GM11168 (cell line): ENCODE measurements around the gene SLC36A1.

Experiments used
- in situ Hi-C: fragments of 300-500 bp; cut with MboI; formaldehyde crosslinking; loops from one replicate; pipeline ENCODE4 v1.12.0; 2022; ENCODE audit warnings: low sequenced_read_pairs; ENCODE audit not compliant: unreplicated experiment

Gene SLC36A1

GRCh38 chr5:151450605-151451004, 3.2 kb downstream of the SLC36A1 start:
- in situ Hi-C loops = no loop called here

DNA sequence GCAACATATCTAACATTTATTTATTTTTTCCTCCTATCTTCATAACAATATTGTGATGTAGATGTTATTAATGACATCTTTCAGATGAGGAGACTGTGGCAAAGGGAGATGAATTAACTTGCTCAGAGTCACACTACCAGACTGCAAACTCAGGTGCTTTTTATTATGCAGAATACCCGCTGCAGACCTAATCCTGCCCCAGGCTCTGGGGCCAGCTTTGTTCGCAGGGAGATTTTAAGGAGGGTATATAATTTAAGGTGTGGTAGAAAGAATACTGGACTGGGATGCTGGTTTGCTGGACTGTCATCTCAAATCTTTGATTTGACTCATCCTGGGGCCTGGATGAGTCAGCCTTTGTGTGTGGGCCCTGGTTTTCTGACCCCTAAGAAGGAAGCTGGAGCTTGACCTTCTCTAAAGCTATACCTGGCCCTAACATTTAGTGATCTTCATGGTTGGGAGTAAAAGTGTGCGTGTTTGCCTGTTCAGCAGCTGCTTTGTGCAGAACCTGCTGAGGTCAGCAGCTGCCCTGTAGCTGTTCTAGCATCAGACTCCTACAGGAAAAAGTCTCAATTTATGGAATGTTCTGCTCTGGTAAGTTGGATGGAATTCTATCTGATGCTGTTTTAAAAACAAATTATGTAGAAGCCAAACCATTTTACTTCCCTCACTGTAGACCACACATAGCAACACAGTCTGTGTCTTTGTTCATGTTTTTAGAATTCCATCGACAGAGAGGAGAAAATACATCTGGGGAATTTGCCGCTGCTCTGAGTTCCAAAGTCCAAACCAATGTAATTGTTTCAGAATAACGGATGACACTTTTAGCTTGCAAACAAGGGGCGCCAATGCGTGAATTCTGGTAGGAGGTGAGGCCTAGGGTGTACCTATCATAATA, 4.5 kb downstream of the SLC36A1 start:
- in situ Hi-C loops = no loop called here

- in situ Hi-C loops = no loop called here
Observed at GRCh38 chr5:151454166-151454565, 6.8 kb downstream of the SLC36A1 start.

GRCh38 chr5:151454889-151455288, 7.5 kb downstream of the SLC36A1 start:
- in situ Hi-C loops = no loop called here

- in situ Hi-C loops = no loop called here
Observed at GRCh38 chr5:151456321-151456940, 9.0 kb downstream of the SLC36A1 start.

DNA sequence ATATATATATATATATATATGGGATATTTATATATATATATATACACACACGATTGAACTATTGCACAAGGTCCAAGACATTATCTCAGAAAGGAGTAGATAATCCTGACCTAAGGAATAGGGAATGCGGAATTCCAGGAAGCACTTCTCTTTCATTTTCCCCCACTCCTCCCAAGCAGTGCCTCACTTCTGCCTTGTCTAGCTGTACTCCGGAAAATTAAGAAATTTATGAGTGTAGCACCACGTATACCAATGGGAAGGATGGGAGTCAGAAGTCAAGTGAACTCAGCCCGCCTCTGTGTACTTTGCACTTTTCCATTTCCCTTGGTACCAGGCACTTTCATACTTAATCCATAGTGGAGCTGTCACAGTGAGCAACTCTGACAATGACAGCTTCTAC, 10.9 kb downstream of the SLC36A1 start:
- in situ Hi-C loops = no loop called here

DNA sequence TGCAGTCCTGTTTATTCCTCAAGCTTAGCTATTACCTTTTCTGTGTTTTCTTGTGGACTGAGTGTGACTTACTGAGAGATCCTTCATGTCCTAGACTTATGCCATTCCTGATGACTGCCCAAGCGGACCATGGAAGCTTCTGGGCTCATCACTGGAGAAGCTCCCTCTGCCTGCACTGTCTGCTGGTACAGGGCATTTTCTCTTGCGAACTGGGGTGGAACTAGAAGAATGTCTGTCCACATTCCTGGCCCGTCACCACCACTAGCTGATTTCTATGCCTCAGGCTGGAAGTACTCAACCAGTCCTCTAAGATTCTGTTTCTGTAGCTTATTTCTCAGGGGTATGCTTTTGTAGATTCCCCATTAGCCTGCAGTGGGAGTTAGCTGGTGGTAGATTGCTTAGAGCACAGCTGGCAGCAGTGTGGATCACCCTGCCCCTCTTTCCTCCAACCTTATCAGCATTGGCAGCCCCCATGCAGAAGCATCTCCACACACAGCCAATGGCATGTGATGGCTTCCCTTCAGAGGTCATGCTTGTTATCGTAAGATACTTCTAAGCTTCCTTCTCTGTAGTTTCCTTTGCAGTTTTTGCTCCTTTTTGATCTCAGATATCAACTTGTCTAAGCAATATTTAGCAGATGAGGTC, 12.4 kb downstream of the SLC36A1 start:
- in situ Hi-C loops = no loop called here

DNA sequence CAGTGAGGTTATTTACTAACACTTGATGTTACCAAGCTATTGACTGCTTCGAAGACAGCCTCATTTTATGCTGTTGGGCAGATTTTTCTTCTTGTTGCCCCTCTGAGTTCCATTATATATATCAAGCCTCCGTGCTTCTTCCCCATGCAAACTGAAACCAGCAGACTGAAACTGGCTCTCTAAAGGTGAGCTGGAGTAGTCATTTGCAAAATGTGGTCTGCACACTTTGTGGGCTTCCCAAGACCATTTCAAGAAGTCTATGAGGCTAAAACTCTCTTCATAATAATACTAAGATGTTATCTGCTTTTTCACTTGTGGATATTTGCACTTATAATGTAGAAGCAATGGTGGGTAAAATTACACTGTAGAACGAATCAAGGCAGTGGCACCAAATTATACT, 13.9 kb downstream of the SLC36A1 start:
- in situ Hi-C loops = no loop called here

DNA sequence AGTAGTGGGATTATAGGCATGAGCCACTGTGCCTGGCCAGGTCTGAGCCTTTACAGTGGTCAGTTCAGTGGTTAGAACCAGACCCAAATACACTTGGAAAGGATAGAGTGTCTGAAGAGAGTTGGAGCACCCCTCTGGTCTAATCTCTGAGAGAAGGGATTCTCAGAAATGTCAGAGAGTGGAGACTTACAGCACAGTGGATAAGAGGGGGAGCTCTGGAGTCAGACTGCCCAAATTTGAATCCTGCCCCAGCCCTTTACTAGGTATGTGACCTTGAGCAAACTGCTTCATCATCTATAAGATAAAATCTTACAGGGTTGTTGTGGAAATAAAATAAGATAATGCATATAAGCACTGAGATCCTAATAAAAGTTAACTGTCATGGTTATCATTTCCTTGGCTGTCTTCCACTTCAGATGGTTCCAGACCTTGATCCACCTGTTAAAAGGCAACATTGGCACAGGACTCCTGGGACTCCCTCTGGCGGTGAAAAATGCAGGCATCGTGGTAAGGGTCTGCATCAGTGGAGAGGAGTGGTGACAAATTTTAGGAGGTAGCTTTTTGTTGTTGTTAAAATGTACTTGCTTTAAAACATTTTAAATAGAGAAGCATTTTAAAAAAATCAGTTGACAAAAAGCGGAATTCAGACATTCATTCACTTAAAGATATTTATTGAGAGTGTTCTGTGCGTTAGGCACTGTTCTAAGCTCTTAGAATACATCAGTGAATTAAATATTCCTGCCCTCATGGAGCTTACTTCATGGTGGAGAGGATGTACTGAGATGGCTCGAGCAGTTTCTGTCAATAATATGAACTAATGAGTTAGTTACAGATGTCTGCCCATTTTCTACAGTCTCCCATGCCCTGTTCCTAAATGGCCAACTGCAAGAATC, 16.0 kb downstream of the SLC36A1 start:
- in situ Hi-C loops = no loop called here

DNA sequence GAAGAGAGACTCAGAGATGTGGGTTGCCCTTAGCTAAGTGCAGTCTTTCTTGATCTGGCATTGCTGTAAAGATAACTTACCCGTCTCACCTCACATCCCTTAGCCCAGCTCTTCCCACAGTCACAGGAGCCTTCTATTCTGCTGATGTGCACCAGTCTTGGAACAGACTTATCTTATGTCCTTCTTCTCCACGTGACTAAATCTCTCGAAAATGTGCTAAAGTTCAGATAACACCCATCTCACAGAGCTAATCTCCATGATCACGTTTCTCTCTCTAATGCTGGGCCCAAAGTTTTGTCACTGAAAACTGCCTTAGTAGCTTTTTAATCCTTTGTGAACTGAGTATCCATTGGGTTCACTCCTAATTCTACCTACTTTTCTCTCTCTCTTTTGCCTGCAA, 16.7 kb downstream of the SLC36A1 start:
- in situ Hi-C loops = no loop called here

GRCh38 chr5:151465476-151465875, 18.1 kb downstream of the SLC36A1 start:
- in situ Hi-C loops = no loop called here

DNA sequence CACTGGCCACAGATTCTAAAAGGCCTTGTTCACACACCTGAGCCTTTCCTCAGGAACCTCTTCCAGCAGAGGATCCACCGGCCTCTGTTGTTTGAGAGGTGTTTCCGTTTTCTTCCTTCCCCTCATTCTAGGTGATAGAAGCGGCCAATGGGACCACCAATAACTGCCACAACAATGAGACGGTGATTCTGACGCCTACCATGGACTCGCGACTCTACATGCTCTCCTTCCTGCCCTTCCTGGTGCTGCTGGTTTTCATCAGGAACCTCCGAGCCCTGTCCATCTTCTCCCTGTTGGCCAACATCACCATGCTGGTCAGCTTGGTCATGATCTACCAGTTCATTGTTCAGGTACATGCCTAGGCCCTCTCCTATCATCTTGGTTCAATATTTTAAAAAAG, 20.2 kb downstream of the SLC36A1 start:
- in situ Hi-C loops = no loop called here

DNA sequence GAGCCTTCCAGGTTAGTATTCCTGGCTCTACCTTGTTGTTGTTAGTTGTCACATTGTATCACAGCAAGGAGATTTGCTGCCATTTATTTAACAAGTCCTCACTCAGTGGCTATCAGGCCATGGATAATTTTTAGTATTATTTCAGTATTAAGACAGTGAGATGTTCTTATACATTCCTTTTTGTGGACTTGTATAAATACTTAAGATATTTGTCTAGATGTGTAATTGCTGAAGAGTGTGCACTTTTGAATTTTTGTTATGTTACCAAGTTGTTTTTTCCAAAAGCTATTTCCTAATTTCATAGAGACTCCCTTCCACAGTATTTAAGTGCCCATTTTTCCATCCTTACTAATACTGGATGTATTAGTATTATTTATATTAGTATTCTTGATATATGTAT, 22.0 kb downstream of the SLC36A1 start:
- in situ Hi-C loops = no loop called here

GRCh38 chr5:151469992-151470391, 22.6 kb downstream of the SLC36A1 start:
- in situ Hi-C loops = no loop called here

DNA sequence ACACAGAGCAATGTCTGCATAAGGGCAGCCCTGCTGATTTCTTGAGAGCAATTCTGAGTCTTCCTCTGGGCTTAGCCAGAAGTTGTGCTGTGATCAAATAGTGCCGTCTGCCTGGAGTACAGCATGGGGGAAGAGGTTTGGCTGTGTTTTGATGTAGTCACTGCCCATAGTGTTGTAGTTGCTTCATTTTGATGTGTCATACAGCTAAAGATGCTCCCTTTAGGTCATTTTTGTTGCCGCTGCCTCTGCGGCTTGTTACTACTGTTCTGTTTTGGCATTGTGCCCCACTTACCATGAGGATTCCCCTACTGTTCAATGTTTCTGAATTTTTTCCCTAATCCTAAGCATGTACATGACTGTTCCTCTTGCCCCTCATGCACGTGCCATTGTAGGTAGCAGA, 23.0 kb downstream of the SLC36A1 start:
- in situ Hi-C loops = no loop called here

GRCh38 chr5:151471276-151471675, 23.9 kb downstream of the SLC36A1 start:
- in situ Hi-C loops = no loop called here

GRCh38 chr5:151474799-151475198, 27.4 kb downstream of the SLC36A1 start:
- in situ Hi-C loops = no loop called here

DNA sequence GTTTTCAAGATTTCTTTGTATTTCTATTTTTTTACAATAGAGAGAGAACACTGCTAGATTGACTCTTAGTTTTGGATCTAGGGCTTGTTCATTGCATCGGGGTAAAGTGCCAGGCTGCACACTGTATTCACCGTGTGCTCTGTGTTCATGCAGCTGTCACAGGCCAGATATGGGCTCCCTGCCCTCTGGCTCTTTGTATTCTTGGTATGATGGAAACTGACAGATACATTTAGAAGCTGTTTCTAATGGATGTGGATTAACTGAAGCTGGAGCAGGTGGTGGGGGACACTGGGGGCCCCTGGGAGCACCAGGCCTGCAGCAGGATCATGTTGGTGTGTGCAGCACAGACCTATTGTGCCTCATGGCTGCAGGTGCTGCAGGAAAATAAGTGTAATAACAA, 28.0 kb downstream of the SLC36A1 start:
- in situ Hi-C loops = no loop called here

GRCh38 chr5:151476016-151476415, 28.6 kb downstream of the SLC36A1 start:
- in situ Hi-C loops = no loop called here

- in situ Hi-C loops = no loop called here
Observed at GRCh38 chr5:151477101-151477500, 29.7 kb downstream of the SLC36A1 start.
